Nucleus accumbens (tissue), 56 donors: Measurements from ENCODE around the gene CELF2.

ENCODE experiments used
- DNase-seq, 56 donors: peaks; one replicate each; lab custom pipeline; 2025; lab: John Stamatoyannopoulos, UW

The CELF2 gene

GRCh38 chr10:11148142-11149028 lies 130.7 kb downstream of the CELF2 start:
- DNase-seq: no peak

GRCh38 chr10:11149807-11150141 lies 132.1 kb downstream of the CELF2 start:
- DNase-seq: no peak

GRCh38 chr10:11150231-11150731 lies 132.6 kb downstream of the CELF2 start:
- no peak for DNase-seq

- DNase-seq: no peak
Observed at GRCh38 chr10:11150879-11151415, 133.3 kb downstream of the CELF2 start.

- no peak for DNase-seq
Observed at GRCh38 chr10:11152801-11153200, 135.1 kb downstream of the CELF2 start.

- DNase-seq: no peak
Observed at GRCh38 chr10:11153245-11153644, 135.6 kb downstream of the CELF2 start.

- no peak for DNase-seq
Observed at GRCh38 chr10:11153766-11154165, 136.1 kb downstream of the CELF2 start.

- DNase-seq: no peak
Observed at GRCh38 chr10:11154333-11154732, 136.7 kb downstream of the CELF2 start.

GRCh38 chr10:11154849-11155498 lies 137.3 kb downstream of the CELF2 start:
- DNase-seq: no peak

GRCh38 chr10:11156480-11156879 lies 138.8 kb downstream of the CELF2 start:
- DNase-seq: no peak

GRCh38 chr10:11157292-11158076 lies 139.8 kb downstream of the CELF2 start:
- no peak for DNase-seq

GRCh38 chr10:11158080-11158479 lies 140.4 kb downstream of the CELF2 start:
- DNase-seq: no peak

- peak in 7 of 56 donors; percentile 15 to 46 (median 33) for DNase-seq
Observed at GRCh38 chr10:11159543-11160215, 142.0 kb downstream of the CELF2 start.

- peak in 1 of 56 donors; percentile 47 for DNase-seq
Observed at GRCh38 chr10:11161096-11161495, 143.4 kb downstream of the CELF2 start.

- DNase-seq: no peak
Observed at GRCh38 chr10:11161910-11162309, 144.2 kb downstream of the CELF2 start.

GRCh38 chr10:11162828-11163599 lies 145.3 kb downstream of the CELF2 start:
- peak in 15 of 56 donors; percentile 8 to 65 (median 36) for DNase-seq

- peak in 28 of 56 donors; percentile 10 to 66 (median 37) for DNase-seq
Observed at GRCh38 chr10:11163780-11164550, 146.3 kb downstream of the CELF2 start.

- no peak for DNase-seq
Observed at GRCh38 chr10:11164551-11164802, 146.8 kb downstream of the CELF2 start.
